HG03342 (cell line): ENCODE results near the gene UBE3B.
"Not testable (repeated sequence)": the region's sequence is repeated elsewhere in the genome, so short reads cannot be mapped to it uniquely, and the experiment has no call there.

ENCODE experiments used
- ATAC-seq: cut with Tn5 transposase; IDR thresholded peaks from one replicate; pipeline ENCODE4 v1.9.1; 2021; ENCODE audit warnings: mild to moderate bottlenecking, moderate library complexity; ENCODE audit not compliant: unreplicated experiment

UBE3B gene

DNA sequence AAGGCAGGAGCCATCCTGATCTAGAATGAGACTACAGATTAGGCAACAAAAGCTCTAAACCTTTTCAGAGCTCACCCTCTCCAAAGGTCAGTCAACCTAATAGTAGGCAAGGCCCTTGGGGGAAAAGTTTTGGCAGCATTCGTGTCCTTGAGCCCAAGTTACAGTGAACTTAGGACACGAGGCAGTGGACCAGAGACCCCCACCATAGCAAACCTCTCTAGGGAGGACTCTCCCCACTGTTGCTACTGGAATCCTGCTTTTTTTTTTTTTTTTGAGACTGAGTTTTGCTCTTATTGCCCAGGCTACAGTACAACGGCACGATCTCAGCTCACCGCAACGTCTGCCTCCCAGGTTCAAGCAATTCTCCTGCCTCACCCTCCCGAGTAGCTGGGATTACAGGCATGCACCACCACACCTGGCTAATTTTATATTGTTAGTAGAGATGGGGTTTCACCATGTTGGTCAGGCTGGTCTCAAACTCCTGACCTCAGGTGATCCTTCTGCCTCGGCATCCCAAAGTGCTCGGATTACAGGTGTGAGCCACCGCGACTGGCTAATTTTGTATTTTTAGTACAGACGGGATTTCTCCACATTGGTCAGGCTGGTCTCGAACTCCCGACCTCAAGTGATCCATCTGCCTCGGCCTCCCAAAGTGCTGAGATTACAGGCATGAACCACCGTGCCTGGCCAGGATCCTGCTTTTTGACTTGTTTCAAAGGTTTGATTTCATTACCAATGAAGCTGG is 3.7 kb upstream of the UBE3B start:
- not testable (repeated sequence) for ATAC-seq

DNA sequence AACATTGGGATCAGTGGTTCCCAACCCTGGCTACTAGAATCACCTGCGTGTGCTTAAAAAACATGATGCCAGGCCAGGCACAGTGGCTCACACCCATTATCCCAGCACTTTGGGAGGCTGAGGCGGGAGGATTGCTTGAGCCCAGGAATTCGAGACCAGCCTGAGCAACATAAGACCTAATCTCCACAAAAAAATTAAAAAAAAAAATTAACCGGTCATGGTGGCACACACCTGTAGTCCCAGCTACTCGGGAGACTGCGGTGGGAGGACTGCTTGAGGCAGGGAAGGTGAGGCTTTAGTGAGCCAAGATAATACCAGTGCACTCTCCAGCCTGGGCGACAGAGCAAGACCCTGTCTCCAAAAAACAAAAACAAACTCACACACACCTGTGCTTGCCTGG is 2.3 kb upstream of the UBE3B start:
- no peak for ATAC-seq

DNA sequence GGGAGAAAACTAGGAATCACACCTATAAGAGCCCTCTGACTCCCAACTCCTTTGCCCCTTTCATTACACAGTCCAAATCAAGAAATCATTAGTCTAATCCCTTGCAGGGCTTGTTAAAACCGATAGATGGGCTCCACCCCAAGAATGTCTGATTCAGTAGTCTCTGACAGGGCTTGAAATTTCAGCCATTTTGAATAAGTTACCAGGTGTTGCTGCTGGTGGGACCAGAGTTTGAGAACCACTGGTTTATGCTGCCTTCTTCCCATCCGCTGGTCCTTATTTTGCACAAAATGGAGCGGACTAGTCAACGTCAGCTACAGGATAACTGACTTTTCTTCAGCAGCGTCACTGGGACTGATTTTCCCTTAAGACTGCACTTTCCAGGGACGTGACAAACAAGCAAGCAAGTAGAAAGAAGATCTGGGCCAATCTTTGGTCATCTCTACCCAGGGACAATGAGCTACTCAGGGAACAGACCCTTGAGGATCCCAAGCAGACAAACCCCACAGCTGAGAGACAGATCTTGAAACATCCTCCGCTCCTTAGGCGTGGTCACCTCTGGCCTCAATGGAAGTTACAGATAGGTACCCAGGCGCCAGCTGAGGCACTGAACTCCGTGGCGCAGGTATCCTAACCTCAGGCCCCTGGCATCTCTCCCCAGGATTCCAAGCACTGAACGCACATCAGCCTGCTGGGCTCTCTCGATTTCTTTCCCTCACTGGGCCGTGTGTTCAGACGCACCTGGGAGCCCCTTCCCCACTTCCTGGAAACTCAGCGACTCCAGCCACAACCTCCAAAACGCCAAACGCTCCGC is 1.2 kb upstream of the UBE3B start:
- ATAC-seq = no peak

DNA sequence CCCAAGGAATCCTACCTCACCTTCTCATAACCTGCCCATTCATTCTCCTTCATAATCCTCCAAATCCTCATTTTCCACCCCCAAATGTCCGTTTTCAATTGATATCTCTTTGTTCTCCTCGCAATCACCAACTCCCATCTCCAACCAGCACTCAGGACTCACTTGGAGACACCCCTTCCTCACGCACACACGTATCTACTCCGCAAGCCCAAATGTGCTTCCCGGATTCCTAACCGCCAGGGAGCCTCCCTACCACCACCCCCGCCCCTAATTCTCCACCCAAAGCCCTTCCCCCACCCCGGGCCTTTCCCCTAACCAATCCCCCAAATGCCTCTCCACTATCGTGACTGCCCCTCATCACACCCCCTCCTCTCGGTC is 638 bp upstream of the UBE3B start:
- ATAC-seq = peak; percentile 4

DNA sequence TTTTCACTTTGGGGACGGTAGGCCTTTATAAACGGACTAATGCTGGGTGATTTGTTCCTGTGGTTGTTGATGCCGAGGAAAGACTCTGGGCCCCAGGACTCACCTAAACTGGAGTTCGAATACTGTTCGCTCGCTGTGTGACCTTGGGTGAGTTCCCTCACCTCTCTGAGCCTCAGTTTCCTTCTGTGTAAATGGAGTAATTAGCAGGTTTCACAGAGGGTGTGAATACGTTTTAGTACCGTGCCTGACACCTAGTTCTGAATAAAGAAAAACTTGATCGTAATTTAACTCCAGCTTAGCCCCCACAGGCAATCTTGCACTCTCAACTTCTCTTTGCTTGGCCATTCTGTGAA is 505 bp downstream of the UBE3B start:
- no peak for ATAC-seq

DNA sequence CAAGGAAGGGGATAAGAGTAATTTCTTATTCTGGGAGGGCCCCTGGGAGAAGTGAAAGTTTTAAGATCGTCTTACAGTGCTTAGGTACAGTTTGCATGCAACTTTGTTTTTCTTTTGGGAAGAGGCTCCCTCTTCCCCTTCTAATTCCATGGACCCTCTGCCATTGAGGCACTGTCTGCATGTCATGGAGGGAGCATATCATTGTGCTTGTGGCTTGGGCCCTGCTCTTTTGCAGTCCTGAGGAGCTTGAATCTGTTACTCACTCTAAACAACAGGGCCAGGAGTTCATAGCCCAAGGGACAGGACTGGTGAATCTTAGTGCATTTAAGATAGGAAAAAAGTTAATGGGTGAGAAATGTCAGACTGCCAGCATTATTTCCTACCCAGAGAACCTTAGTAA is 2.3 kb downstream of the UBE3B start:
- ATAC-seq = no peak

DNA sequence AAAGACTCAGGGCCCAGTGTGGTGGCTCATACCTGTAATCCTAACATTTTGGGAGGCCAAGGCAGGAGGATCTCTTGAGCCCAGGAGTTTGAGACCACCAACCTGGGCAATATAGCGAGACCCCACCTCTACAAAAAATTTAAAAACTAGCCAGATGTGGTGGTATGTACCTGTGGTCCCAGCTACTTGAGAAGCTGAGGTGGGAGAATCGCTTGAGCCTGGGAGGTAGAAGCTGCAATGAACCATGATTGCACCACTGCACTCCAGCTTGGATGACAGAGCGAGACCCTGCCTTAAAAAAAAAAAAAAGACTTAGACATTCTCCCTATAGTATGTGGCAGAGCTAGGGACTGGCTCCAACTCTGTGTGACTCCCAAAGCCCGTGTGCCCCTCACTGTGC is 2.9 kb downstream of the UBE3B start:
- ATAC-seq = no peak

DNA sequence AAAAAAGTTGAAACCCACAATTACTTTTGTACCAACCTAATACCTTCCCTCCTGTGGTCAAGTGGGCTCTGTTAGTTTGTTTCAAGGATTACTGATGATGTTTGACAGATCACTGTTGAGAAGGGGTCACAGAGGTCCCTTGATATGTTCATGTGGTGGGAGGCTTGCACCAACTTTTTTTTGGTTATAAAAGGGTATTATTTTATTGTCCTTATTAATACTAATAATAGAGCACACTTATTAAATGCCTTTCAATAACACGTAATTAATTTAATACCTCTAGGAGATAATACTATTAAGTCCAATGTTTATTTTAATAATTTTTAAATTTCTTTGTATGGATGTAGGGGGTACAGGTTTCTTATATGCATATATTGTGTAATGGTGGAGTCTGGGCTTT is 4.4 kb downstream of the UBE3B start:
- ATAC-seq = no peak

DNA sequence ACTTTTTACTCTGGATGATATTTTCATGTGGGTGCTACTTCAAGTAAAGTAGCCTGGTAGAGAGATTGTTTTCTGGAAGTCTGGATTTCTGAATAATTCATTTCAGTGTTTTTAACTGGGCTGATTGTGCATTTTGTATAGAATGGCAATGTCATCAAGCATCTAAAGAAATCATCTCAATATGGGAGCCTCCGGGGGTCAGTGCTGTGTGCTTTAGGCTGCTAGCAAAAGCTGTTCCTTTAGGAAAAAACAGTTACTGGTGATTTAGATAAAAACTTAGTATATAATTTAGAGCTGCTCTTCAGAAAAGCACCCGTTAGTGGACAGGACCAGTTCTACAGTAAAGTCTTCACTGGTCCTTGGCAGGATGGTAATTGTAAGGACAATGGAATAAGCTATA is 5.1 kb downstream of the UBE3B start:
- ATAC-seq = no peak

DNA sequence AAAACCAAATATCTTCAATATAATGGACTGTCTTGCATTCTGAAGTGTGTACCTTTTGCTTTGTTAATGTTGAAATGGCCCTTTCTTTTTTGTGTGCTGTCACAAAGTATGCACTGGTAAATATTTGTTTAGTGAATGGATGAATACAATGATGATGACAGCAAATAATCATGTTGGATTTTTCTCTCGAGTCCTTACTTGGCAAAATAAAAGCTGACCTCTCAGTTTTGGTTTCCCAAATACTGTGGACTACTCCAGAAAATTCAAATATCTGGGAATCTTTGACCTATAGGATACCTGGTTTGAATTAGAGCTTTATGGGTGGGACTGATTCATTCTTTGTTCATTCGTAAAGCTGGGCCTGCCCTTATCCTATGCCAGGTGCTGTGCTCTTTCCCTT is 5.5 kb downstream of the UBE3B start:
- no peak for ATAC-seq

DNA sequence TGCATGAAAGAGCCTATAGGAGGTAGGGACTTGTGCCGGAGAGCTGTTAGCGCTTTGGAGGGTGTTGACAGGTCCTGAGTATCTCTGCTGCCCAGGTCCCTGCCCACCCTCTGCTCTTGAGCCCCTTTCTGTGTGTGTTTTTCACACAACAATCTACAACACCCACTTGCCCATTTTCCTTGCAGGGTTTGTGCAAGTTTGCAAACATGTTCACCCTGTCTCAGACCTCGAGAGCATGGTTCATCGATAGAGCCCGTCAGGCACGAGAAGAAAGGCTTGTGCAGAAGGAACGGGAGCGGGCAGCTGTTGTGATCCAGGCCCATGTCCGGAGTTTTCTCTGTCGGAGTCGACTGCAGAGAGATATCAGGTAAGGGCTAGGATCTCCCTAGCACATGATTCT is 5.9 kb downstream of the UBE3B start:
- no peak for ATAC-seq

DNA sequence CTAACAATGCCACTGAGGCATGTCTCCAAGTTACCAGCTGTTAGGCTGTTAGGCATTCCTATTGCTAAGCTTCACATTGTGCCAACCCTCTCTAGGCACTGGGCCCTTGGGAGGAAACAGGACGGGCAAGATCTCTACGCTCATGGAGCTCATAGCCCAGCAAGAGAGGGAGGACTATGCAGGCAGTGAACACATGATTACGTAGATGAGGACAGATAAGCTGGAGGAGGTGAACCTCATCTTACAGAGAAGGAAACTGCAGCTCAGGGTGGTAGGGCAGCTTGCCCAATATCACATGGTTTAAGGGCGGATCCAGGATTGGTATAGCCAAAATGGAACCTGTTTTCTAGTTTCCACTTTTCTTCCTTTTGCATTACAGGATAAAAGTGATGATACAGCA is 7.8 kb downstream of the UBE3B start:
- ATAC-seq = no peak

DNA sequence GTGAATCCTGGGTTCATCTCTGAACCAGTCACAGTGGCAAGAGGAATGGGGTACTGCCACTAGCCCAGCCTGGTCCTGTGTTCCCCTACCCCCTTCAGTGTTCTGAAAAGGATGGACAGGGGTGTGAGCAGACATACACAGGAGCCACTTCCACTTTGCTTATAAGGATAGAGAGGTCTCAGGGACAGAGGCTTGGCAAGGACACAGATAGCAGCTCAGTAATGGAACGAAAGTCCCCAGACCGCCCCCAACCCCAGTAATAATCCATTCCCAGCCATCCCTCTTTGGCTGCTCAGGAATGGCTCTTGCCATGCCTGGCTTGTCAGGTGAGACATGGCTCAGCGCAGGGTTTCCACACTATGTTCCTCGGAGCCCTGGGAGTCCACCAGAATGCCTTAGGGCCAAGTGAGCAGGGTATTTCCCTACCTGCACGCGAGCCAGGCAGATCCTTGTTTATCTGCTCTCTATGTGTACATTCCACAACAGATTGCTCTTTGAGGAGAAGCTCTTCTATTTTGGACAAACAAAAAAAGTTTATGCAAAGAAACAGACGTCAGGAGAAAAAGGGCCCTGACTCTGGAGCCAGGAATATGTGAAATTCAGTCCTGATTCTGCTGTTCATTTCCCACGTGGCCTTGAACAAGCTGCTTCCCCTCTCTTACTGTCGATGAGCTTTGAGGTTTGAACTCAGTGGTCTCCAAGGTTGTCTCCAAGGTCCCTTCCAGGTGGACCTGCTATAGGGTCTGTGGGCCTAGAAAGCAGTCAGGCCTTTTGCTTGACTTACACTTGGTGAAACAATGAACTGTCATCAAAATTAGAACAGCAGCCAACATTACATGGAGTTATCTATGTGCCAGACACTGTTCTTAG is 10.0 kb downstream of the UBE3B start:
- no peak for ATAC-seq

DNA sequence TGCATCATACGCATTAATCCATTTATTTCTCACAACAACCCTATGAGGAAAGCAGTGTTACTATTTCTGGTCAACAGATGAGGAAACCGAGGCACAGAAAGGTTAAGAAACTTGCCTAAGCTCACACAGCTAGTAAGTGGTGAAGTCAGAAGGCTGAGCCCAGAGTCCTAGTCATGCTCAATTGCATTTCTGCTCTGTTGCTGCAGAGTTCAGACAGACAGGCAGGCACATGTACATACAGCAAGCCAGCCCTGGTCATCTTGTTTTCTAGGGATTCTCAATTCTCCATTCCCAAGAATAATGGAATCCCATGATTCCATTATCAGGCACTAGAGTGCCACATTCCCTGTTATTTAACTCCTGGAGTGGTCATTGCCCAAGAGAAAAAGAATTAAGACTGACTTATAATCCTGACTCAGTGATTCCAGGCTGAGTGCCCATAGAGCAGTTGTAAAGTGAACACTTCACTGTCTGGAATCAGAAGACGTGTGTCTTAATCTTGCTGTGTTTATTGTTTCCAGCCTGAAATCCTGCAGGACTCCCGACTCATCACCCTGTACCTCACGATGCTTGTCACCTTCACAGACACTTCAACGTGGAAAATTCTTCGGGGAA is 10.7 kb downstream of the UBE3B start:
- no peak for ATAC-seq

DNA sequence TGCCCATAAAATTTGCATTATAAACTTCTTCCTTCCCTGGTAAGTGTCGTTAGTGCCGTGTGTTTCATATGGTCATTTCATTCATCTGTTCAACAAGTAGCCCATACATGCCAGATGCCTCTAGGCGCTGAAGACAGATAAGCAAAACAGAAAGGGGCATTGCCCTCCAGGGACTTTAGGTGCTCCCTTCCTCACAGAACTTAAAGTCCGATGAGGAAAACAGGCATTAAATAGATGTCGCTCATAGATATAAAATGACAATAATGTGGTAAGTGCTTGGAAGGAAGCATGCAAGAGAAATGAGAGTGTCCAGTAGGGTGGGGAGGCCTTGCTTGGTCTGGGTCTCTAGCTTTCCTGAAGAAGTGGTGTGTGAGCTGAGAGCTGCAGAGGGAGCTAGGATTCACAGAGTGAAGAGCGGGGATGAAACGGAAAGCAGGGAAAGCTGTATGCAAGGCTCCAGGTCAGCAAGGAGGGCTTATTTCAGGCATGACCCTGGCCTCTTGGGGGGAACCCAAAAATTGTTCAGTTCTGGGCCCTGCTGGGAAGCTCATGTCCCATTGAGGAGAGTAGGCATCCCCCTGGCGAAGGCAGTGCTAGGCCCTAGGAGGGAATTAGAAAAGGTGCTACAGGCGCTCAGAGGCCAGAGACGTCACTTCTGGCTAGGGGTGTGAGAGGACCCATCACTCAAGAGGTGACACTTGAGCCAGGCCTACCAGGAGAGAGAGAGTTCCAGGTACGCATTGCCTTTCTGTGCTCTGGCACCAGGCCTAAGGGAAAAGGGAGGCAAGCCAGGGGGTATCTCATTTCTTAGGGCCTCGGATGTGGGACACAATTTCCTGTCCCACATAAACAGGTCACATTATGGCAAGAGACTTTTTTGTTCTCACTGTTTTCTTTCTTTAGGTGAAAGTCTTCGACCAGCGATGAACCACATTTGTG is 11.9 kb downstream of the UBE3B start:
- no peak for ATAC-seq

DNA sequence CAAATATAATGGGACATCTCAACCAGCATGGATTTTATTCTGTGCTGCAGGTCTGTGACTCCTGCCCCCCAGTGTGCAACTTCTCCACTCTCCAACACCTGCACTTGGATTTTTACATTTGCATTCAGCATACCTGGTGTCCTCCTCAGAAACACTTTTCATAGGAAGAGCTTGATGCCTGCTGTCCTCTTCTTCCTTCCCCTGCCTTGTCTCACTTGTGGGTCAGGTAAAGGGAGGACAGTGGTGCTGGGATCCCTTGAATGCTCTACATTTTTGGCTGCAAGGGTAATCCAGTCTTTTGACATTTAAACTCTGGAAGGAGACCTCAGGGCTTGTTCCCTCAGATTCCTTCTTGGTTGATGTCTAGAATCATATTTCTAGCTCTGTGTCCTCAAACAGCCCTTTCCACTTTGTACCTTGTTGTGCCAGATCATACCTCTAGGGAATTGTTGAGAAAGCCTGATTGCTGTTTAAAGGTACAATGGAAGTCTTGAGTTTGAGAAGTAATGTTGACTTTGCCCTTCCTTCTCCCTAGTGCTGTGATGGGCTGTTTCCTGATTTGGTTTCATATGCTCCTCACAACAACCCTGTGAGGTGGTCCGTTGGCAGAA is 12.6 kb downstream of the UBE3B start:
- ATAC-seq = no peak

DNA sequence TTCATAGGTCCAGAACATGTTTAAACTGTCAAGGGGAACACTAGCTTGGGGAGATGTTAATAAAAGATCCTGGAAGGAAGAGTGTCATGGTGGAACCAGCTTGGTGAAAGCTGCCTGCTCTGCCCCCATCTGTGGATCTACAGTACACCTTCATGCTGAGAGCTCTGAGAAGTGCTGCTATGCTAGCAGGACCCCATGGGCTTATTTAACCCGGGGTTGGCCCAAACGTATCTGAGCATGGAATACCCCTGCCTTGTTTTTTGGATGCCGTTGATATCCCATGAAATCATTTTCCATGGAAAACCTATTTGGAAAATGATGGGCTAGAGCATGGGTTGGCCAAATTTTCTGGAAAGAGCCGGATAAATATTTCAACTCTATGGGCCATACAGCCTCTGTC is 14.2 kb downstream of the UBE3B start:
- no peak for ATAC-seq

DNA sequence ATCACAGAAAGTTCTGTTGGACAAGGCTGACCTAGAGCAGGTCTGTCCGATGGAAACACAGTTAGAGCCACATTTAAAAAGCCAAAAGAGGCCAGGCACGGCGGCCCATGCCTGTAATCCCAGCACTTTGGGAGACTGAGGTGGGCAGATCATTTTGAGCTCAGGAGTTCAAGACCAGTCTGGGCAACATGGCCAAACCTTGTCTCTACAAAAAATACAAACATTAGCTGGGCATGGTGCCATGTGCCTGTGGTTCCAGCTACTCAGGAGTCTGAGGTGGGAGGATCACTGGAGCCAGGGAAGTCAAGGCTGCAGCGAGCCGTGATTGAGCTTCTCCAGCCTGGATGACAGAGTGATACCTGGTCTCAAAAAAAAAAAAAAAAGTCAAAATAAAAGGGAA is 14.9 kb downstream of the UBE3B start:
- no peak for ATAC-seq

DNA sequence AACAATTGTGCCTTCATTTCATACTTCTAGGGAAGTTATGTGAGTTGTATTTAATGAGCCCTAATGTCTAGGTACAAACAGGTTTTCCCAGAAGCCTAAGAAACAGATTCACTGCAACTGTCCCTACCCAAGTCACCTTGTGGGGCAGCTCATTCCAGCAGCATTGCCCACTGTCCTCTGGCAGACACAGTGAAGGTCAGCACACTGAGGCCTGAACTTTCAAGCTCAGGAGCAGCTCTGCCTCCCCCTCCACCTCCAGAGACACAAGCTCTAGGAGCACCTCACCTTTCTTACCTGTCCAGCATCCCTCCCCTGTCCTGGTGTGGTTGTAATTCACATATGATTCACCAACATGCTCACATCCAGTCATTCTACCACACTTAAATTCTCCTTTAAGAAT is 15.7 kb downstream of the UBE3B start:
- no peak for ATAC-seq

DNA sequence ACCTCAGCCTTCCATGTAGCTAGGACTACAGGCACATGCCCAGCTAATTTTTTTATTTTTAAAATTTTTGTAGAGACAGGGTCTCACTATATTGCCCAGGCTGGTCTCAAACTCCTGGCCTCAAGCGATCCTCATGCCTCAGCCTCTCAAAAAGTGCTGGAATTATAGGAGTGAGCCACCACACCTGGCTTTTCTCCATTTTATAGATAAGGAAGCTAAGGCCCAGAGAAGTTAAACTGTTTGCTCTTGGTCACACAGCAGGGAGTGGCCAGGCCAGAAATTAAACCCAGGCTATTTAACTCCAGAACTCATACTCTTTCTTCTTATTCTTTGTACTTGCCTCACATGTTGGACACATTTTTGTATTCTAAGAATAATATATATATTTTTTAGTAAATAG is 16.5 kb downstream of the UBE3B start:
- no peak for ATAC-seq
